Stimulated activated CD8-positive, alpha-beta memory T cell treated with anti-CD3 and anti-CD28 coated beads, Interleukin-15, amount 100 ng/mL, for 48 hours (primary cell): ENCODE results near the gene SPP1.
"Not testable (repeated sequence)": the region's sequence is repeated elsewhere in the genome, so short reads cannot be mapped to it uniquely, and the experiment has no call there.

Source experiments
- DNase-seq, 2 donors: peaks; one replicate each; pipeline ENCODE4 v3.0.0-alpha.2; 2020; ENCODE audit warnings: low read depth in 2 of 2

The SPP1 gene

GRCh38 chr4:88025868-88026661, 50.6 kb downstream of the SPP1 start:
- DNase-seq: not testable (repeated sequence)

- no peak for DNase-seq
Measured at GRCh38 chr4:88027611-88028608, 52.4 kb downstream of the SPP1 start.

GRCh38 chr4:88028946-88029345, 53.4 kb downstream of the SPP1 start:
- no peak for DNase-seq

DNA sequence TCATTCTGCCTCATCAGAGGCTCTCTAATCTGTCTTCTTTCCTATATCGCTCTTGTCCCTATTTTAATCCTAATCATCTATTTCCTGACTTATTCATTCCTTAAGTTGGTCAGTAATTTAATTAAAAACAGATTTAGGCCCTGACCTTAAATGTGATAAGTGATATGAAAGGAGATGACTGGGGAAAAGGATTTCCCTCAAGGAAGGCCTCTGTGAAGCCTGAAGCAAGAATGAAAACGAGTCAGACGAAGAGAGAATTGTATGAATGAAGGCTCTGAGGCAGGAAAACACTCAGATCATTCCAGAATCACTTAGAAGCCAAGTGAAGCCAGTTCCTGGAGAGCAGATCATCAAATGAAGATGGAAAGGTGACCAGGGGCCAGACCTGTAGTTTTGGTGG, 54.0 kb downstream of the SPP1 start:
- no peak for DNase-seq

GRCh38 chr4:88030565-88031310, 55.2 kb downstream of the SPP1 start:
- DNase-seq: no peak
